A673 (cell line): Measurements from ENCODE around the gene PPP1R13B. TPM values are rescaled to one million over a fixed set of nuclear protein-coding genes. Genes with fewer than 3 reads are reported as not detected.

Source experiments
- BruUV-seq: library from RNA; stranded (reverse); fragments of 400-500 nt; replicated peaks from 2 replicates; lab custom pipeline; 2021; lab: Mats Ljungman, UMichigan
- CTCF ChIA-PET: fragments of 300-600 bp; sonication (Branson Sonifier 250); formaldehyde crosslinking; loops from one replicate; lab custom pipeline; 2022; ENCODE audit warnings: antibody characterized with exemption; lab: Charles Lee
- POLR2A ChIA-PET: fragments of 300-600 bp; sonication (Branson Sonifier 250); formaldehyde crosslinking; loops from one replicate; lab custom pipeline; 2022; ENCODE audit warnings: antibody characterized with exemption; ENCODE audit not compliant: low non-redundant PET; lab: Charles Lee
- DNase-seq: peaks from one replicate; pipeline ENCODE4 v3.0.0-alpha.2; 2015; ENCODE audit warnings: low spot score
- H3K27ac ChIP-seq: fragments of 200-600 bp; sonication (generic); 2 replicates; pipeline ENCODE4 v1.5.1; 2016; ENCODE audit warnings: mixed run types, low read depth, mild to moderate bottlenecking, mixed read lengths, antibody characterized with exemption, low read length; ENCODE audit not compliant: poor library complexity, severe bottlenecking
- H3K27me3 ChIP-seq: fragments of 200-600 bp; sonication (generic); replicated peaks from 2 replicates; pipeline ENCODE4 v1.6.1; 2017; ENCODE audit warnings: mixed run types, low read depth, mild to moderate bottlenecking, mixed read lengths, antibody characterized with exemption, low read length; ENCODE audit not compliant: insufficient read depth, poor library complexity
- H3K36me3 ChIP-seq: fragments of 200-600 bp; sonication (generic); 2 replicates; pipeline ENCODE4 v1.6.1; 2016; ENCODE audit warnings: mixed run types, mild to moderate bottlenecking, mixed read lengths, antibody characterized with exemption, low read length; ENCODE audit not compliant: insufficient read depth, poor library complexity, severe bottlenecking
- H3K4me1 ChIP-seq: fragments of 200-600 bp; sonication (generic); 2 replicates; pipeline ENCODE4 v1.6.1; 2017; ENCODE audit warnings: mixed run types, mild to moderate bottlenecking, mixed read lengths, antibody characterized with exemption, low read length; ENCODE audit not compliant: insufficient read depth, poor library complexity, severe bottlenecking
- H3K4me3 ChIP-seq: fragments of 200-600 bp; sonication (generic); 2 replicates; pipeline ENCODE4 v1.5.1; 2016; ENCODE audit warnings: low read depth, mixed run types, mild to moderate bottlenecking, mixed read lengths, low read length; ENCODE audit not compliant: poor library complexity, severe bottlenecking
- H3K9me3 ChIP-seq: fragments of 200-600 bp; sonication (generic); 2 replicates; pipeline ENCODE4 v1.6.1; 2016; ENCODE audit warnings: mixed run types, low read depth, mild to moderate bottlenecking, mixed read lengths, antibody characterized with exemption, low read length; ENCODE audit not compliant: poor library complexity, severe bottlenecking
- CTCF ChIP-seq: fragments of 300-800, 200-600 bp; sonication (generic); conservative IDR thresholded peaks from 2 replicates; pipeline ENCODE4 v1.5.1; 2017; ENCODE audit warnings: low read depth, mild to moderate bottlenecking, antibody characterized with exemption, low read length, moderate library complexity, mixed read lengths
- EZH2 ChIP-seq: fragments of 200-600 bp; sonication (generic); IDR thresholded peaks from 2 replicates; pipeline ENCODE4 v1.6.1; 2017; ENCODE audit warnings: borderline replicate concordance, low read depth, mild to moderate bottlenecking, mixed read lengths, antibody characterized with exemption, low read length; ENCODE audit not compliant: poor library complexity, severe bottlenecking
- intact Hi-C: fragments of 100-400 bp; cut with micrococcal nuclease; formaldehyde crosslinking; loops from one replicate; pipeline ENCODE4 v1.10.0; 2022; ENCODE audit not compliant: unreplicated experiment
- total RNA-seq: library from RNA; stranded (reverse); gene quantifications from 2 replicates; pipeline ENCODE4 v1.2.3, GENCODE V29; 2021

PPP1R13B gene
- total RNA-seq, 1 experiment from 2014 or later: 4.8 TPM

GRCh38 chr14:103736546-103737431 lies 110.6 kb downstream of the PPP1R13B start:
- Histone ChIP-seq H3K27ac (no peak overlapping the region), H3K4me1 (no peaks in the 10 kb centered on the region), H3K4me3 (no peak overlapping the region), H3K36me3 (peaks cover 16% of the 10 kb centered on the region), H3K27me3 (no peaks in the 10 kb centered on the region), H3K9me3 (no peaks in the 10 kb centered on the region)
- POLR2A ChIA-PET: no interaction called here
- BruUV-seq: no TSS peak
- CTCF ChIA-PET: no interaction called here
- TF ChIP-seq CTCF (no peak), EZH2 (no peak)
- no peak for DNase-seq
- intact Hi-C loops: no loop called here

GRCh38 chr14:103735815-103736545 lies 111.4 kb downstream of the PPP1R13B start:
- Histone ChIP-seq H3K9me3 (no peaks in the 10 kb centered on the region), H3K36me3 (peaks cover 16% of the 10 kb centered on the region), H3K4me3 (no peak overlapping the region), H3K4me1 (no peaks in the 10 kb centered on the region), H3K27me3 (no peaks in the 10 kb centered on the region), H3K27ac (no peak overlapping the region)
- CTCF ChIA-PET: interaction anchor here (0.6 kb wide), 1 partner anchor 100 kb away, joined by 5 read pairs; no protein-coding TSS in a partner anchor
- DNase-seq: no peak
- intact Hi-C loops: no loop called here
- BruUV-seq: no TSS peak
- no peak for TF ChIP-seq CTCF
- TF ChIP-seq EZH2: no peak
- POLR2A ChIA-PET: no interaction called here

DNA sequence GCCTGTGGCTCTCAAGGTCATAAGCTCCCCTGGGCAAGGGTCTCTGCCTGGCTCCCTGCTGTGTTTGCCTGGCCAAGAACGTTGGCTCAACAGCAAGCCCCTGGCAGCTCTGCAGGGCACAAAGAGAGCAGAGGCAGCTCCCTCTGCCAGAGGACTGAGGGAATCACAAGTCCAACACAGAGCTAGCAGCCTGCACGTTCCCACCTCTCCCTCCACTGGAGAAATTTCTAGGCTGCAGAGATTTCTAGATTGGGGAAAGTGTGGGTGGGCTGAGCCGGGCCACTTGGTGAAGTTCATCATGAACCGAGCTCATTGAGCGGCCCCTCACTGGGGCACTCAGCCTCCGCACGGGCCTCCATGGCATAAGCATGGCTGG lies 111.9 kb downstream of the PPP1R13B start:
- peaks cover 16% of the 10 kb centered on the region for H3K36me3 ChIP-seq

More for the DNA sequence above, 111.9 kb downstream of the PPP1R13B start:
- no peaks in the 10 kb centered on the region for H3K4me1 ChIP-seq
- H3K9me3 ChIP-seq: no peaks in the 10 kb centered on the region
- no peaks in the 10 kb centered on the region for H3K27me3 ChIP-seq
- BruUV-seq: no TSS peak
- intact Hi-C loops: no loop called here
- no peak overlapping the region for H3K4me3 ChIP-seq
- H3K27ac ChIP-seq: no peak overlapping the region
- CTCF ChIA-PET: interaction anchor here (0.6 kb wide), 1 partner anchor 101 kb away, joined by 5 read pairs; no protein-coding TSS in a partner anchor
- TF ChIP-seq CTCF (no peak), EZH2 (no peak)
- no peak for DNase-seq
- POLR2A ChIA-PET: no interaction called here
